ENCODE measurements around the gene STK25. TPM values are rescaled to one million over a fixed set of nuclear protein-coding genes. Genes with fewer than 3 reads are reported as not detected.

STK25 gene
- total and polyA plus RNA-seq, 10 of the 15 experiments (the other 5 are each of a cell fraction or from before 2014, with no cell fraction given), result 6.0 to 154 (median 89.3) TPM

GRCh38 chr2:241550616-241551580 lies 42.5 kb upstream of the STK25 start:
- no peak for TF ChIP-seq SREBF2 (IDR thresholded peaks at IDR 0.05; ENCODE audit: low read length)
- TF ChIP-seq ASH2L (IDR thresholded peaks at IDR 0.05; ENCODE audit: borderline replicate concordance, low read depth), result no peak
- TF ChIP-seq POLR2AphosphoS5 (IDR thresholded peaks at IDR 0.05; ENCODE audit: low read length), result no peak
- TF ChIP-seq STAT1 (conservative IDR thresholded peaks at IDR 0.05), result no peak
- TF ChIP-seq, protein P1, sequence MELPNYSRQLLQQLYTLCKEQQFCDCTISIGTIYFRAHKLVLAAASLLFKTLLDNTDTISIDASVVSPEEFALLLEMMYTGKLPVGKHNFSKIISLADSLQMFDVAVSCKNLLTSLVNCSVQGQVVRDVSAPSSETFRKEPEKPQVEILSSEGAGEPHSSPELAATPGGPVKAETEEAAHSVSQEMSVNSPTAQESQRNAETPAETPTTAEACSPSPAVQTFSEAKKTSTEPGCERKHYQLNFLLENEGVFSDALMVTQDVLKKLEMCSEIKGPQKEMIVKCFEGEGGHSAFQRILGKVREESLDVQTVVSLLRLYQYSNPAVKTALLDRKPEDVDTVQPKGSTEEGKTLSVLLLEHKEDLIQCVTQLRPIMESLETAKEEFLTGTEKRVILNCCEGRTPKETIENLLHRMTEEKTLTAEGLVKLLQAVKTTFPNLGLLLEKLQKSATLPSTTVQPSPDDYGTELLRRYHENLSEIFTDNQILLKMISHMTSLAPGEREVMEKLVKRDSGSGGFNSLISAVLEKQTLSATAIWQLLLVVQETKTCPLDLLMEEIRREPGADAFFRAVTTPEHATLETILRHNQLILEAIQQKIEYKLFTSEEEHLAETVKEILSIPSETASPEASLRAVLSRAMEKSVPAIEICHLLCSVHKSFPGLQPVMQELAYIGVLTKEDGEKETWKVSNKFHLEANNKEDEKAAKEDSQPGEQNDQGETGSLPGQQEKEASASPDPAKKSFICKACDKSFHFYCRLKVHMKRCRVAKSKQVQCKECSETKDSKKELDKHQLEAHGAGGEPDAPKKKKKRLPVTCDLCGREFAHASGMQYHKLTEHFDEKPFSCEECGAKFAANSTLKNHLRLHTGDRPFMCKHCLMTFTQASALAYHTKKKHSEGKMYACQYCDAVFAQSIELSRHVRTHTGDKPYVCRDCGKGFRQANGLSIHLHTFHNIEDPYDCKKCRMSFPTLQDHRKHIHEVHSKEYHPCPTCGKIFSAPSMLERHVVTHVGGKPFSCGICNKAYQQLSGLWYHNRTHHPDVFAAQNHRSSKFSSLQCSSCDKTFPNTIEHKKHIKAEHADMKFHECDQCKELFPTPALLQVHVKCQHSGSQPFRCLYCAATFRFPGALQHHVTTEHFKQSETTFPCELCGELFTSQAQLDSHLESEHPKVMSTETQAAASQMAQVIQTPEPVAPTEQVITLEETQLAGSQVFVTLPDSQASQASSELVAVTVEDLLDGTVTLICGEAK (IDR thresholded peaks at IDR 0.05; ENCODE audit: borderline replicate concordance), result no peak
- no peak for TF ChIP-seq RB1 (IDR thresholded peaks at IDR 0.05; ENCODE audit: borderline replicate concordance)
- TF ChIP-seq, protein P2, sequence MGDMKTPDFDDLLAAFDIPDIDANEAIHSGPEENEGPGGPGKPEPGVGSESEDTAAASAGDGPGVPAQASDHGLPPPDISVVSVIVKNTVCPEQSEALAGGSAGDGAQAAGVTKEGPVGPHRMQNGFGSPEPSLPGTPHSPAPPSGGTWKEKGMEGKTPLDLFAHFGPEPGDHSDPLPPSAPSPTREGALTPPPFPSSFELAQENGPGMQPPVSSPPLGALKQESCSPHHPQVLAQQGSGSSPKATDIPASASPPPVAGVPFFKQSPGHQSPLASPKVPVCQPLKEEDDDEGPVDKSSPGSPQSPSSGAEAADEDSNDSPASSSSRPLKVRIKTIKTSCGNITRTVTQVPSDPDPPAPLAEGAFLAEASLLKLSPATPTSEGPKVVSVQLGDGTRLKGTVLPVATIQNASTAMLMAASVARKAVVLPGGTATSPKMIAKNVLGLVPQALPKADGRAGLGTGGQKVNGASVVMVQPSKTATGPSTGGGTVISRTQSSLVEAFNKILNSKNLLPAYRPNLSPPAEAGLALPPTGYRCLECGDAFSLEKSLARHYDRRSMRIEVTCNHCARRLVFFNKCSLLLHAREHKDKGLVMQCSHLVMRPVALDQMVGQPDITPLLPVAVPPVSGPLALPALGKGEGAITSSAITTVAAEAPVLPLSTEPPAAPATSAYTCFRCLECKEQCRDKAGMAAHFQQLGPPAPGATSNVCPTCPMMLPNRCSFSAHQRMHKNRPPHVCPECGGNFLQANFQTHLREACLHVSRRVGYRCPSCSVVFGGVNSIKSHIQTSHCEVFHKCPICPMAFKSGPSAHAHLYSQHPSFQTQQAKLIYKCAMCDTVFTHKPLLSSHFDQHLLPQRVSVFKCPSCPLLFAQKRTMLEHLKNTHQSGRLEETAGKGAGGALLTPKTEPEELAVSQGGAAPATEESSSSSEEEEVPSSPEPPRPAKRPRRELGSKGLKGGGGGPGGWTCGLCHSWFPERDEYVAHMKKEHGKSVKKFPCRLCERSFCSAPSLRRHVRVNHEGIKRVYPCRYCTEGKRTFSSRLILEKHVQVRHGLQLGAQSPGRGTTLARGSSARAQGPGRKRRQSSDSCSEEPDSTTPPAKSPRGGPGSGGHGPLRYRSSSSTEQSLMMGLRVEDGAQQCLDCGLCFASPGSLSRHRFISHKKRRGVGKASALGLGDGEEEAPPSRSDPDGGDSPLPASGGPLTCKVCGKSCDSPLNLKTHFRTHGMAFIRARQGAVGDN (IDR thresholded peaks at IDR 0.05), result no peak
- no peak for TF ChIP-seq ZNF274 (IDR thresholded peaks at IDR 0.05; ENCODE audit: insufficient read depth, insufficient read length)
- TF ChIP-seq CREB1 (IDR thresholded peaks at IDR 0.05; ENCODE audit: low read depth), result no peak
- 33% methylated on average over 21 of the region's 21 CpGs for WGBS (ENCODE audit: insufficient coverage, insufficient replicate concordance, low lambda C conversion rate, missing lambda C conversion rate)
- H3K4me1 ChIP-seq (ENCODE audit: control insufficient read depth, insufficient read depth, low read length), result no peaks in the 10 kb centered on the region
- H4K20me1 ChIP-seq (ENCODE audit: control insufficient read depth, insufficient read depth), result no peaks in the 10 kb centered on the region
- H3K27me3 ChIP-seq (replicated peaks in 1 of 2; ENCODE audit: control insufficient read depth in 2 of 2, insufficient read depth in 2 of 2, low read length in 1 of 2), result no peaks in the 10 kb centered on the region; a peak in 2 of 4 replicates
- H3K9me3 ChIP-seq (replicated peaks; ENCODE audit: control insufficient read depth, insufficient read depth, low read length), result no peaks in the 10 kb centered on the region
- no peak for FAIRE-seq
- ChIA-PET RAD21 (ENCODE audit: unreplicated experiment) (no interaction called here), CTCF (no interaction called here), SMC1A (ENCODE audit: uncharacterized antibody, unreplicated experiment) (no interaction called here), POLR2A (no interaction called here)
- in situ Hi-C loops (cut with MboI) (no loop called here), intact Hi-C loops (cut with micrococcal nuclease; ENCODE audit: unreplicated experiment) (no loop called here)
- H3K36me3 ChIP-seq (ENCODE audit: control insufficient read depth in 2 of 2, insufficient read depth in 2 of 2, low read length in 1 of 2), result no peaks in the 10 kb centered on the region
- no peak overlapping the region for H2AFZ ChIP-seq (ENCODE audit: control insufficient read depth, low read depth, low read length)
- no peaks in the 10 kb centered on the region for H3K79me2 ChIP-seq (ENCODE audit: control insufficient read depth, insufficient read depth, low read length)
- H3K9ac ChIP-seq (ENCODE audit: control insufficient read depth, insufficient read depth, low read length), result no peak overlapping the region
- no peak for DNase-seq (ENCODE audit: low read depth, low spot score)
- H3K4me3 ChIP-seq, result no peak overlapping the region
- no peak overlapping the region for H3K27ac ChIP-seq (ENCODE audit: control insufficient read depth, insufficient read depth)
- BruUV-seq (replicated peaks), result no TSS peak
- no peak overlapping the region for H3K4me2 ChIP-seq (ENCODE audit: control insufficient read depth, insufficient read depth)
- ATAC-seq, result no peak
